HepG2 (cell line): ENCODE data around the gene GNA14. TPM values are rescaled to one million over a fixed set of nuclear protein-coding genes. Genes with fewer than 3 reads are reported as not detected.

ENCODE experiments used
- ATAC-seq: fragments of 200-7000 bp; cut with Tn5 transposase; 3 replicates; pipeline ENCODE4 v1.9.1; 2020; ENCODE audit warnings: mild to moderate bottlenecking, moderate library complexity
- BruUV-seq: library from RNA; stranded (reverse); fragments of 400-500 nt; replicated peaks from 2 replicates; lab custom pipeline; 2021; lab: Mats Ljungman, UMichigan
- CTCF ChIA-PET: fragments of 300-600 bp; formaldehyde crosslinking; extraction: SDS; loops from one replicate; lab custom pipeline; 2021; ENCODE audit warnings: low total read pairs, inconsistent platforms, low intra/inter-chr PET ratio; lab: Yijun Ruan, JAX
- POLR2A ChIA-PET: fragments of 350-600 bp; sonication (Branson Sonifier 250); formaldehyde crosslinking; loops from one replicate; lab custom pipeline; 2020; ENCODE audit warnings: antibody characterized with exemption, inconsistent platforms; lab: Yijun Ruan, JAX
- DNase-seq: peaks from one replicate; pipeline ENCODE4 v3.0.0-alpha.2; 2015; ENCODE audit warnings: low spot score
- FAIRE-seq: peaks from 3 replicates; lab custom pipeline; 2011; peaks lifted over from hg19 to GRCh38; lab: Jason Lieb, UNC
- H2AFZ ChIP-seq: one replicate; pipeline ENCODE4 v1.6.1; 2011; ENCODE audit warnings: low read length, inconsistent platforms
- H3K27ac ChIP-seq: fragments of 300-600 bp; 3 replicates; pipeline ENCODE4 v1.8.0; 2011; ENCODE audit warnings: mixed run types, mild to moderate bottlenecking, mixed read lengths, low read length, inconsistent platforms; ENCODE audit not compliant: insufficient read depth; ENCODE audit errors: extremely low read length
- H3K27me3 ChIP-seq, 2 experiments: fragments of 200-600 bp in 1 of 2; 2 replicates in 1 of 2; 3 replicates in 1 of 2; pipeline versions ENCODE4 v1.6.0 to v1.8.0; 2011; ENCODE audit warnings: low read length in 2 of 2, mild to moderate bottlenecking in 2 of 2, moderate library complexity in 2 of 2, inconsistent platforms in 1 of 2; ENCODE audit not compliant: insufficient read depth in 2 of 2, control insufficient read depth in 1 of 2
- H3K36me3 ChIP-seq, 2 experiments: fragments of 200-600 bp in 1 of 2; replicated peaks in 1 of 2; 2 replicates in 1 of 2; 3 replicates in 1 of 2; pipeline versions ENCODE4 v1.5.1 to v1.8.0; 2011; ENCODE audit warnings: low read length in 2 of 2, inconsistent platforms in 1 of 2; ENCODE audit not compliant: insufficient read depth in 2 of 2, control insufficient read depth in 1 of 2
- H3K4me1 ChIP-seq: 2 replicates; pipeline ENCODE4 v1.5.1; 2012; ENCODE audit warnings: low read length, inconsistent platforms; ENCODE audit not compliant: insufficient read depth
- H3K4me2 ChIP-seq: 2 replicates; pipeline ENCODE4 v1.6.0; 2011; ENCODE audit warnings: low read depth, low read length, inconsistent platforms
- H3K4me3 ChIP-seq, 3 experiments: fragments of 200-600 bp in 1 of 3; sonication (generic), shearing (Covaris generic) in 1 of 3; replicated peaks in 1 of 3; 2 replicates each; pipeline ENCODE4 v1.5.1; 2011 to 2016; ENCODE audit warnings: low read length in 3 of 3, inconsistent platforms in 2 of 3, low read depth in 2 of 3, mild to moderate bottlenecking in 2 of 3, control low read depth in 1 of 3, mixed read lengths in 1 of 3; ENCODE audit not compliant: insufficient read depth in 1 of 3
- H3K79me2 ChIP-seq: one replicate; pipeline ENCODE4 v1.6.1; 2011; ENCODE audit warnings: low read length, inconsistent platforms; ENCODE audit not compliant: insufficient read depth
- H3K9ac ChIP-seq: 2 replicates; pipeline ENCODE4 v1.6.0; 2011; ENCODE audit warnings: mild to moderate bottlenecking, low read depth, low read length, inconsistent platforms; ENCODE audit not compliant: insufficient read depth
- H3K9me3 ChIP-seq: 2 replicates; pipeline ENCODE4 v1.5.1; 2012; ENCODE audit warnings: mild to moderate bottlenecking, low read length
- H4K20me1 ChIP-seq: 2 replicates; pipeline ENCODE4 v1.6.0; 2011; ENCODE audit warnings: inconsistent platforms, mild to moderate bottlenecking, low read length, moderate library complexity; ENCODE audit not compliant: insufficient read depth
- CENPX ChIP-seq: sonication (generic); formaldehyde crosslinking; IDR thresholded peaks from 2 replicates; pipeline ENCODE4 v1.9.0; 2021; ENCODE audit warnings: mild to moderate bottlenecking, missing genetic modification reagents, moderate library complexity
- GABPB1 ChIP-seq: IDR thresholded peaks from 2 replicates; pipeline ENCODE4 v1.6.1; 2016; ENCODE audit warnings: mild to moderate bottlenecking, missing genetic modification reagents, moderate library complexity, missing compliant biosample characterization
- HOMEZ ChIP-seq: IDR thresholded peaks from 2 replicates; pipeline ENCODE4 v1.6.1; 2016; ENCODE audit warnings: low read depth
- NFKB2 ChIP-seq: sonication (generic); formaldehyde crosslinking; IDR thresholded peaks from 2 replicates; pipeline ENCODE4 v1.4.0; 2020; ENCODE audit warnings: missing genetic modification reagents, borderline replicate concordance
- ONECUT2 ChIP-seq: sonication (generic); formaldehyde crosslinking; IDR thresholded peaks from 2 replicates; pipeline ENCODE4 v1.4.0; 2020; ENCODE audit warnings: missing genetic modification reagents
- RAD51 ChIP-seq: fragments of 450-650 bp; IDR thresholded peaks from 2 replicates; pipeline ENCODE4 v1.6.1; 2016; ENCODE audit warnings: borderline replicate concordance
- REPIN1 ChIP-seq: sonication (generic); formaldehyde crosslinking; IDR thresholded peaks from 2 replicates; pipeline ENCODE4 v1.8.0; 2022; ENCODE audit warnings: missing genetic modification reagents, low read depth, mild to moderate bottlenecking, borderline replicate concordance
- RFXAP ChIP-seq: sonication (generic); formaldehyde crosslinking; IDR thresholded peaks from 2 replicates; pipeline ENCODE4 v1.4.0; 2020; ENCODE audit warnings: missing genetic modification reagents, borderline replicate concordance
- SMC3 ChIP-seq: IDR thresholded peaks from 2 replicates; pipeline ENCODE4 v1.6.1; 2011; ENCODE audit warnings: low read length, improper control_type of control experiment
- STAT6 ChIP-seq: sonication (generic); formaldehyde crosslinking; IDR thresholded peaks from 2 replicates; pipeline ENCODE4 v1.4.0; 2020; ENCODE audit warnings: missing genetic modification reagents, mild to moderate bottlenecking, borderline replicate concordance
- ZNF740 ChIP-seq: sonication (generic); formaldehyde crosslinking; IDR thresholded peaks from 2 replicates; pipeline ENCODE4 v1.4.0; 2020; ENCODE audit warnings: missing genetic modification reagents
- ZNF841 ChIP-seq: sonication (generic); formaldehyde crosslinking; IDR thresholded peaks from 2 replicates; pipeline ENCODE4 v1.8.1; 2023; ENCODE audit warnings: missing genetic modification reagents, borderline replicate concordance
- WGBS: methylation state at CpG from one replicate; pipeline ENCODE4 v1.1.6; 2017; ENCODE audit warnings: low lambda C conversion rate; 5-methylcytosine and 5-hydroxymethylcytosine counted together
- in situ Hi-C: cut with HindIII; loops from 2 replicates; pipeline ENCODE4 v1.10.0; 2017; ENCODE audit warnings: low pct_unique_long_range_greater_than_20kb; ENCODE audit not compliant: extremely low pct_ligation_motif_present
- intact Hi-C: fragments of 100-400 bp; cut with micrococcal nuclease; formaldehyde crosslinking; loops from one replicate; pipeline ENCODE4 v1.10.0; 2022; ENCODE audit not compliant: unreplicated experiment
- polyA plus RNA-seq, 8 experiments: library from polyadenylated mRNA; depleted of rRNA in 3 of 8; stranded (reverse) in 7 of 8; unstranded in 1 of 8; fragments of >200 nt; fragmentation: Illumina TruSeq in 4 of 8; extraction: Trizol in 4 of 8; gene quantifications; 2 replicates each; pipeline versions ENCODE4 v1.2.1 to v1.2.3, GENCODE V29; 2011 to 2016; ENCODE audit warnings: low read depth in 4 of 8, missing spikeins in 1 of 8, mixed read lengths in 1 of 8; ENCODE audit not compliant: insufficient read depth in 1 of 8
- total RNA-seq, 5 experiments: library from RNA; depleted of rRNA; stranded (reverse); fragments of >200 nt; fragmentation: Illumina TruSeq; extraction: Trizol; gene quantifications; 2 replicates each; pipeline ENCODE4 v1.2.3, GENCODE V29; 2016; ENCODE audit warnings: low read depth in 1 of 5
- TF ChIP-seq, protein P1 (sequence below): conservative IDR thresholded peaks from 2 replicates; pipeline ENCODE4 v1.6.1; 2018; ENCODE audit warnings: missing genetic modification reagents

Gene GNA14
- total and polyA plus RNA-seq, 2 of the 13 experiments (the other 11 are each of a cell fraction or from before 2014, with no cell fraction given) = not detected

DNA sequence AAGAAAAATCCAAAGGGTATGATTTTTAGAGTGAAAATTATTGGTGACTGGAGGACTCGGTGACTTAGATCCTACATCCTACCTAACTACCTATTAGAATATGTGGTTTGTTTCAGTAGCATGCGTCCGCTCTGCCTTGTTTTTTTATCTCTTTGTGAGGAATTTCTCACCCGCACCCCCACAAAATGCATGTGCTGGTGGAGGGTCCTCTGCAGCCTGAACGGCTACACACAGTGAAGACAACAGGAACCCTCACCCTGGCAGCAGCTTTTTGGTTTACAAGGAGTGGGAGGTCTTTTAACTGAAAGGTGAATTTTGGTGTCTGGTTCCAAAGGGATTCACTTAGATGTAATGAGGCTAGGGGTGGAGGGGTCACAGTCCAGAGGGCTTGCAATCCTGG lies 115.5 kb downstream of the GNA14 start (continued):
- TF ChIP-seq NFKB2 (no peak), HOMEZ (no peak), REPIN1 (CRISPR knock-in tag) (no peak), ONECUT2 (no peak)

DNA sequence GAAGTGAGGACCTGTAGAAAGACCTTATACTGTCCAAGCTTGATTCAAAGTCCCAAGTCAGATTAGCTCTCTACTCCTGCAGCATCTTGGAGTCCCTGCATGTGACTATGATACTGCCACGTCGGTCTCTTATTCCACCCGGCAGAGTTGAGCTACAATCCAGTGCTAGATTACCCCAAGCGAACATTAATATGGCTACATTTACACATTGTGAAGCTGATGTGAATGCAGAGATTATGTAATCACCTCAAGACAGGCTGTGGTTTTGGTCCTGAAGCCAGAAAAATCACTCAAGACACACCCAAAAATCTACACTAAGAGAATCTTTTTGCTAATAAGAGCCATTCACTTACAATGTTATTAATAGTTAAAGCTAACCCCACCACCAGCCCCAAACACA lies 116.7 kb downstream of the GNA14 start:
- no peak overlapping the region for H2AFZ ChIP-seq
- H3K4me1 ChIP-seq = peaks cover 42% of the 10 kb centered on the region
- H3K36me3 ChIP-seq = no peaks in the 10 kb centered on the region
- in situ Hi-C loops = no loop called here
- DNase-seq (no peak), ATAC-seq (no peak), FAIRE-seq (no peak)
- H3K4me3 ChIP-seq = no peak overlapping the region
- H3K9me3 ChIP-seq = no peaks in the 10 kb centered on the region
- ChIA-PET POLR2A (no interaction called here), CTCF (no interaction called here)
- WGBS = 73% methylated on average over 4 of the region's 4 CpGs
- H3K4me2 ChIP-seq = no peak overlapping the region
- no TSS peak for BruUV-seq
- H4K20me1 ChIP-seq = no peaks in the 10 kb centered on the region
- no peak overlapping the region for H3K9ac ChIP-seq
- H3K79me2 ChIP-seq = no peaks in the 10 kb centered on the region
- intact Hi-C loops = no loop called here
- H3K27me3 ChIP-seq = peaks cover 0 to 13% of the 10 kb centered on the region in 2 experiments; a peak in 1 of 5 replicates
- no peak overlapping the region for H3K27ac ChIP-seq
- TF ChIP-seq RAD51 (no peak), ZNF841 (CRISPR knock-in tag) (no peak), CENPX (no peak), RFXAP (no peak), SMC3 (no peak), ZNF740 (CRISPR knock-in tag) (no peak), STAT6 (no peak), GABPB1 (no peak)
- TF ChIP-seq, protein P1, sequence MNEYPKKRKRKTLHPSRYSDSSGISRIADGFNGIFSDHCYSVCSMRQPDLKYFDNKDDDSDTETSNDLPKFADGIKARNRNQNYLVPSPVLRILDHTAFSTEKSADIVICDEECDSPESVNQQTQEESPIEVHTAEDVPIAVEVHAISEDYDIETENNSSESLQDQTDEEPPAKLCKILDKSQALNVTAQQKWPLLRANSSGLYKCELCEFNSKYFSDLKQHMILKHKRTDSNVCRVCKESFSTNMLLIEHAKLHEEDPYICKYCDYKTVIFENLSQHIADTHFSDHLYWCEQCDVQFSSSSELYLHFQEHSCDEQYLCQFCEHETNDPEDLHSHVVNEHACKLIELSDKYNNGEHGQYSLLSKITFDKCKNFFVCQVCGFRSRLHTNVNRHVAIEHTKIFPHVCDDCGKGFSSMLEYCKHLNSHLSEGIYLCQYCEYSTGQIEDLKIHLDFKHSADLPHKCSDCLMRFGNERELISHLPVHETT (CRISPR knock-in tag) = no peak
